HAP-1 (cell line): ENCODE measurements around the gene DZIP1.

Experiments used
- DNase-seq, 2 experiments: peaks; one replicate each; pipeline ENCODE4 v3.0.0-alpha.2; 2016 to 2020; ENCODE audit warnings: low spot score in 2 of 2
- H3K27me3 ChIP-seq: fragments of 250-450 bp; sonication (Bioruptor Pico); 2 replicates; pipeline ENCODE4 v1.5.1; 2020; ENCODE audit warnings: low read depth, mild to moderate bottlenecking, moderate library complexity
- H3K36me3 ChIP-seq: fragments of 250-450 bp; sonication (Bioruptor Pico); replicated peaks from 2 replicates; pipeline ENCODE4 v1.5.1; 2020; ENCODE audit warnings: mild to moderate bottlenecking
- H3K4me1 ChIP-seq: fragments of 250-450 bp; sonication (Bioruptor Pico); 2 replicates; pipeline ENCODE4 v1.5.1; 2020; ENCODE audit warnings: mild to moderate bottlenecking
- H3K4me3 ChIP-seq: fragments of 250-450 bp; sonication (Bioruptor Pico); 2 replicates; pipeline ENCODE4 v1.5.1; 2020; ENCODE audit warnings: mild to moderate bottlenecking, moderate library complexity
- H3K9me3 ChIP-seq: fragments of 250-450 bp; sonication (Bioruptor Pico); 2 replicates; pipeline ENCODE4 v1.5.1; 2020; ENCODE audit warnings: mild to moderate bottlenecking, moderate library complexity
- in situ Hi-C: fragments of 300-500 bp; cut with MboI; formaldehyde crosslinking; loops from 3 replicates; pipeline ENCODE4 v1.14.3; 2020; ENCODE audit warnings: low sequenced_read_pairs, inconsistent platforms, mixed read lengths

DZIP1 gene

GRCh38 chr13:95660981-95661581 lies 16.6 kb upstream of the DZIP1 start:
- Histone ChIP-seq H3K4me3 (no peak overlapping the region), H3K27me3 (no peaks in the 10 kb centered on the region), H3K9me3 (no peaks in the 10 kb centered on the region; the same call in 1 of the 2 replicates), H3K4me1 (no peaks in the 10 kb centered on the region), H3K36me3 (no peaks in the 10 kb centered on the region)
- in situ Hi-C loops: no loop called here
- DNase-seq: peak; percentile 51 to 60

- Histone ChIP-seq H3K27me3 (peaks cover 2% of the 10 kb centered on the region; the same call in 1 of the 2 replicates), H3K36me3 (no peaks in the 10 kb centered on the region), H3K4me3 (no peak overlapping the region), H3K4me1 (no peaks in the 10 kb centered on the region), H3K9me3 (peaks cover 5% of the 10 kb centered on the region; the same call in 1 of the 2 replicates)
- in situ Hi-C loops: no loop called here
- no peak for DNase-seq
These were observed 15.0 kb upstream of the DZIP1 start for GRCh38 chr13:95659500-95659899.

GRCh38 chr13:95656386-95657015 lies 12.0 kb upstream of the DZIP1 start:
- no peaks in the 10 kb centered on the region for H3K36me3 ChIP-seq
- peaks cover 5% of the 10 kb centered on the region; the same call in 1 of the 2 replicates for H3K9me3 ChIP-seq
- no peak overlapping the region for H3K4me3 ChIP-seq
- H3K4me1 ChIP-seq: no peaks in the 10 kb centered on the region; the same call in 1 of the 2 replicates
- in situ Hi-C loops: no loop called here
- DNase-seq: no peak
- H3K27me3 ChIP-seq: peaks cover 9% of the 10 kb centered on the region

DNA sequence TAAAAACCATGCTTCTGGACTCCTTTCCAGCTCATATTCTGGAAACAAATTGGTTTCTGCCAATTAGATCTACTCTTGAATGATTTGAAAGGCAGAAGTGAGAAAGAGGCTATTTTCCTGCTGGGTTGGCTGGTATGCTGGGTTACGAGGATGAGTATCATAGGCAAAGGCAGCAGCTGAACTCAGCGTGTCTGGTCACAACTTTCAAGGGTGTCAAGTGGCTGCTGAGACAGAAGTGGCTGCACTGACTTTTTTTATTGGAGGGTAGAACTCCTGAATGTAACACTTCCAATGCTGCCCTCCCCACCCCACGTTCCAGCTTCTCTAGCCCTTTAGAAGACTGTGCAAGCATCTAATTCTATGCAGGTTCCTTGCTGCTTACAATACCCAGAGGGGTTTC lies 8.3 kb upstream of the DZIP1 start:
- no peak for DNase-seq

GRCh38 chr13:95652244-95652764 lies 7.8 kb upstream of the DZIP1 start:
- in situ Hi-C loops: no loop called here
- Histone ChIP-seq H3K9me3 (peaks cover 5% of the 10 kb centered on the region; the same call in 1 of the 2 replicates), H3K4me3 (no peak overlapping the region)

More for the DNA sequence above, 8.3 kb upstream of the DZIP1 start:
- in situ Hi-C loops: no loop called here
- no peak overlapping the region for H3K4me3 ChIP-seq
- H3K27me3 ChIP-seq: peaks cover 9% of the 10 kb centered on the region
- H3K36me3 ChIP-seq: no peaks in the 10 kb centered on the region
- no peaks in the 10 kb centered on the region; the same call in 1 of the 2 replicates for H3K4me1 ChIP-seq
- H3K9me3 ChIP-seq: peaks cover 5% of the 10 kb centered on the region; the same call in 1 of the 2 replicates

DNA sequence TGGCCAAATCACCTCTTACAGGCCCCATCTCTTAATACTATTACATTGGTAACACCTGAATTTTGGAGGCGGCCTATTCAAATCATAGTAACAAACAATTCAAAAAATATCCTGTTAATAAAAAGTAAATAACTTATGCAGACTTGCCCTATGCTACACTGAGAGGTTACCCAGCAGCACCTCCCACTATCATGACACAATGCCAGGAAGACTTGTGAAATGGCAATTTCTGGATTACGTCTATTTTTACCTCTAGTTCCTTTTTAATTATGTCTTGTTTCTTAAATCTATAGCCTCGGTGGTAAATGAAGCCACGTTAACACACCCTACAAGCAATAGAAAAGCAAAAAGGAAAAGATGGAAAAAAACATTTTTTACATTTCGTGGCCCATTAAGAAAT lies 6.2 kb upstream of the DZIP1 start:
- in situ Hi-C loops: no loop called here
- Histone ChIP-seq H3K9me3 (peaks cover 5% of the 10 kb centered on the region; the same call in 1 of the 2 replicates), H3K4me3 (no peak overlapping the region), H3K27me3 (peaks cover 9% of the 10 kb centered on the region), H3K36me3 (no peaks in the 10 kb centered on the region), H3K4me1 (no peaks in the 10 kb centered on the region; the same call in 1 of the 2 replicates)
- DNase-seq: no peak

More at GRCh38 chr13:95652244-95652764, 7.8 kb upstream of the DZIP1 start:
- Histone ChIP-seq H3K36me3 (no peaks in the 10 kb centered on the region), H3K27me3 (peaks cover 9% of the 10 kb centered on the region), H3K4me1 (no peaks in the 10 kb centered on the region; the same call in 1 of the 2 replicates)
- DNase-seq: no peak

DNA sequence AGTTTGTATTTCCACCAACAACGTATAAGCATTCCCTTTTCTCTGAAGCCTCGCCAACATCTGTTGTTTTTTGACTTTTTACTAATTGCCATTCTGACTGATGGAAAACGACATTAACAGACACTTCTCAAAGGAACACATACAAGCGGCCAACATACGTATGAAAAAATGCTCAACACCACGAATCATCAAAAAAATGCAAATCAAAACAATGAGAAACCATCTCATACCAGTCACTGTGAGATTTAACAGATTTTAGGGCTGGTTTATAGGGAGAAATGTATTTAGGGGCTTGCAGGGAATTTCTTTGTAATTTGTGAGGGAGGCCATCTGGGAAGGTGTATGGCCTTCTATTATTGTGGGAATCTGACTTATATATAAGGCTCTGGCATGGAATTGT lies 2.8 kb upstream of the DZIP1 start:
- Histone ChIP-seq H3K4me1 (peaks cover 5% of the 10 kb centered on the region; the same call in 1 of the 2 replicates), H3K36me3 (no peaks in the 10 kb centered on the region; the same call in none of the 2 replicates), H3K4me3 (no peak overlapping the region), H3K27me3 (peaks cover 7% of the 10 kb centered on the region; the same call in 1 of the 2 replicates), H3K9me3 (no peaks in the 10 kb centered on the region)
- DNase-seq: no peak
- in situ Hi-C loops: no loop called here

DNA sequence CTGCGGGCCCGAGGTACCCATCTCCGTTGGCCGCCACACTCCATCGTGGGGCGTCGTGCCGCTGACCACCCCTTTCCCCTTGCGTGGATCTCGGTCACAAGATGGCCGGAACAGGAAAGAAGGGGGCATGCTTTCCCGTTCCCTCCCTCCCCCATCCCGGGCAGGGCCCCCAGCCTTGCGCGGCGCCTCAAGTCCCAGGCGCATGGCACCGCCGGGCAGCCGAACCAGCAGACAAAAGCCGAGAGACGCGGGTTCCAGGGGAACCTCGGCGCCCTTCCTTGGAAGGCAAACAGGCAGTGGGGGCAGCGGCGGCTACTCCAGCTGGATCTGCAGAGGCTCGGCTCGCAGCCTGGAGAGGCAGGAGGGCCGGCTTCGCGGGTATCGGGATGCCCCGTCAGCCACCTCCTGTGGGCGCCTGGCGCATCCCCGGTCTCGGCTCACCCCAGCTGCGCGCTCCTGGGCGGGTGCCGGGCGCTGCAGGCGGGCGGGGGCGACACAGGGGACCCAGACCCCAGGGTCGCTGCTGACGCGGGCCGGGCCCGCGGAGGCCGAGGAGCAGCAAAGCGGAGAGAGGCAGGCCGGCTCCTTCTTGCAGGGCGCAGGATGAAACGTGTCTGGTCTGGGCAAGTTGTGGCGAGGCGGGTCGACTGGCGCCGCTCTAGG lies 439 bp downstream of the DZIP1 start:
- no peaks in the 10 kb centered on the region for H3K9me3 ChIP-seq
- H3K27me3 ChIP-seq: no peaks in the 10 kb centered on the region
- DNase-seq: peak; percentile 11 to 52
- in situ Hi-C loops: no loop called here
- H3K36me3 ChIP-seq: peaks cover 12% of the 10 kb centered on the region
- H3K4me1 ChIP-seq: peaks cover 5% of the 10 kb centered on the region; the same call in 1 of the 2 replicates
- peak overlapping the region; percentile 59 for H3K4me3 ChIP-seq

- Histone ChIP-seq H3K27me3 (no peaks in the 10 kb centered on the region), H3K9me3 (no peaks in the 10 kb centered on the region), H3K4me1 (peaks cover 5% of the 10 kb centered on the region; the same call in 1 of the 2 replicates), H3K36me3 (peaks cover 16% of the 10 kb centered on the region), H3K4me3 (peak overlapping the region; percentile 59)
- peak; percentile 36 to 48 for DNase-seq
- in situ Hi-C loops: no loop called here
These were observed 953 bp downstream of the DZIP1 start for GRCh38 chr13:95643571-95643935.

- in situ Hi-C loops: no loop called here
- Histone ChIP-seq H3K4me3 (peak overlapping the region; percentile 59), H3K36me3 (peaks cover 17% of the 10 kb centered on the region), H3K4me1 (peaks cover 5% of the 10 kb centered on the region; the same call in 1 of the 2 replicates), H3K9me3 (no peaks in the 10 kb centered on the region), H3K27me3 (no peaks in the 10 kb centered on the region)
- DNase-seq: peak; percentile 39 to 43
These were observed 1.5 kb downstream of the DZIP1 start for GRCh38 chr13:95642999-95643398.

DNA sequence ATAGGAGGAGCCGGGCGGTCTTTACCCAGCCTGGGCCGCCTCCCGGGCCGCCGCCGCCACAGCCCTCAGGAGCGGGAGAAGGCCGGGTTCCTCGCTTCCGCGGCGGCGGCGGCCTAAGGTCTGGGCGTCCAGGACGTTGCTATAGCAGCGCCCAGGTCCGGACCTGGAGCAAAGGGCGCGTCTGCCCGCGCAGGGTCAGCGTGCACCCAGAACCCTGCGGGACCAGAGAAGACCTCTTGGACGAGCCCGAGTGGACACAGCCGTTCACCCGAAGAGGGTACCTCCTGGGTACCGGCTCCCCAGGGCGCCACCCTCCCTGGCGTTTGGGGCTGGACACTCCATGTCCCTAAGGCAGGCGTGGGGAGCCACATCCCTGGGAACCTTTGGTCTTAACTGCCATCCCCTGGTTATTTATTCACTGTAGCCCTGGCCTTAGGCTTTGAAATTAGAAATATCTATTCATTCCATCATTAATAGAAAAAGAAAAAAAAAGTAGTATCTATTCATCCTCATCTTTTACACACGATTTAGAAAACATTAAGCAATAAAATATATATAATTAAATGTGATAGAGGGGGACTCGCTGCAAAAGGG lies 2.4 kb downstream of the DZIP1 start:
- Histone ChIP-seq H3K9me3 (no peaks in the 10 kb centered on the region), H3K27me3 (no peaks in the 10 kb centered on the region), H3K36me3 (peaks cover 19% of the 10 kb centered on the region), H3K4me1 (peaks cover 5% of the 10 kb centered on the region; the same call in 1 of the 2 replicates), H3K4me3 (peak overlapping the region; percentile 59)
- in situ Hi-C loops: no loop called here
- no peak for DNase-seq

- H3K9me3 ChIP-seq: no peaks in the 10 kb centered on the region
- H3K27me3 ChIP-seq: no peaks in the 10 kb centered on the region
- H3K4me1 ChIP-seq: peaks cover 5% of the 10 kb centered on the region; the same call in 1 of the 2 replicates
- no peak overlapping the region for H3K4me3 ChIP-seq
- in situ Hi-C loops: no loop called here
- peaks cover 26% of the 10 kb centered on the region for H3K36me3 ChIP-seq
- no peak for DNase-seq
These were observed 3.0 kb downstream of the DZIP1 start for GRCh38 chr13:95641291-95642027.

- Histone ChIP-seq H3K4me3 (no peak overlapping the region), H3K9me3 (no peaks in the 10 kb centered on the region), H3K4me1 (no peaks in the 10 kb centered on the region), H3K36me3 (peaks cover 50% of the 10 kb centered on the region), H3K27me3 (no peaks in the 10 kb centered on the region)
- in situ Hi-C loops: no loop called here
- no peak for DNase-seq
These were observed 7.7 kb downstream of the DZIP1 start for GRCh38 chr13:95636853-95637252.
